ENCODE measurements around the gene CDH13.

DNA sequence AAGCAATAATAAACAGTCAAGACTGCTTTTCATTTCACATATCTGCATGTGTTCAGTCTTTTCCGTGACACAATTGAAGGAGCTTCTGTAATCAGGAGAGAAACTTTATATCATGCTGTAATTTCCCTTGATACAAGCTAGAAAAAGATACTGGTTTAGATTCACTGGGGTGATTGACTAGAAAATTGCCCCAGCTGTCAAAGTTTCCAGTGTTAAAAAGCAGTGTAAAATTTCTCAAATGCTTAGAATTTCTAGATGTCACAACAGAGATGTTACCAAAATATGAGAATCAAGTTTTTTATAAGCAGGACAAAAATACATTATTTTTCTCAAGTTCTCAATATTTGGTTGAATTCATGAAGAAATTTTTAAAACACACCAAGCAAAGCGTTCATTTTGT is 888.6 kb downstream of the CDH13 start:
- no peak for TF ChIP-seq CTCF (conservative IDR thresholded peaks at IDR 0.05 in 1 of 2, IDR thresholded peaks at IDR 0.05 in 1 of 2; ENCODE audit: low read depth in 1 of 2, low read length in 2 of 2)
- TF ChIP-seq EZH2 (IDR thresholded peaks at IDR 0.05; ENCODE audit: low read length, missing control alignments) = no peak

Data from fibroblast of lung (primary cell).